Lung (tissue), 12 donors: ENCODE results near the gene WBP2NL. TPM values are rescaled to one million over a fixed set of nuclear protein-coding genes. Genes with fewer than 3 reads are reported as not detected.

Source experiments
- ATAC-seq: fragments of 200-7000 bp; cut with Tn5 transposase; one replicate; pipeline ENCODE4 v1.9.1; 2020; ENCODE audit warnings: moderate number of reproducible peaks; ENCODE audit not compliant: insufficient read depth, low FRiP score
- DNase-seq, 3 donors: peaks; one replicate each; pipeline ENCODE4 v3.0.0-alpha.2; 2013 to 2017
- H3K27ac ChIP-seq, 2 donors: one replicate each; pipeline ENCODE4 v1.5.1; 2013; ENCODE audit warnings: mild to moderate bottlenecking in 2 of 2, moderate library complexity in 2 of 2, control low read depth in 1 of 2, inconsistent platforms in 1 of 2, low read depth in 1 of 2, low read length in 1 of 2
- H3K27me3 ChIP-seq, 3 donors: one replicate each; pipeline ENCODE4 v1.5.1; 2013; ENCODE audit warnings: low read length in 2 of 3; ENCODE audit not compliant: control insufficient read depth in 3 of 3, insufficient read depth in 3 of 3
- H3K36me3 ChIP-seq, 4 donors: one replicate each; pipeline ENCODE4 v1.5.1; 2013; ENCODE audit warnings: low read length in 4 of 4, mild to moderate bottlenecking in 1 of 4, moderate library complexity in 1 of 4; ENCODE audit not compliant: control insufficient read depth in 4 of 4, insufficient read depth in 4 of 4
- H3K4me1 ChIP-seq, 5 donors: one replicate each; pipeline ENCODE4 v1.5.1; 2013; ENCODE audit warnings: low read length in 5 of 5, mild to moderate bottlenecking in 2 of 5, moderate library complexity in 1 of 5; ENCODE audit not compliant: control insufficient read depth in 5 of 5, insufficient read depth in 5 of 5
- H3K4me3 ChIP-seq: one replicate; pipeline ENCODE4 v1.5.1; 2013; ENCODE audit warnings: mild to moderate bottlenecking, control low read depth, moderate library complexity
- H3K9ac ChIP-seq, 2 donors: one replicate each; pipeline ENCODE4 v1.5.1; 2013; ENCODE audit warnings: low read length in 2 of 2, control low read depth in 1 of 2; ENCODE audit not compliant: insufficient read depth in 1 of 2
- H3K9me3 ChIP-seq, 4 donors: one replicate each; pipeline ENCODE4 v1.5.1; 2013; ENCODE audit warnings: low read length in 3 of 4, mild to moderate bottlenecking in 1 of 4, moderate library complexity in 1 of 4; ENCODE audit not compliant: control insufficient read depth in 4 of 4, insufficient read depth in 3 of 4
- CTCF ChIP-seq: IDR thresholded peaks from 2 replicates; pipeline ENCODE4 v1.5.1; 2012; ENCODE audit warnings: mild to moderate bottlenecking; ENCODE audit errors: control extremely low read depth, extremely low read depth
- WGBS, 2 donors: extraction: QIAGEN DNeasy Blood & Tissue Kit; methylation state at CpG; one replicate each; pipeline ENCODE4 v1.1.7; 2013; 5-methylcytosine and 5-hydroxymethylcytosine counted together
- polyA plus RNA-seq, 2 donors: library from polyadenylated mRNA; stranded (reverse); fragments of 200-250 nt; gene quantifications; one replicate each; pipeline ENCODE4 v1.2.1, GENCODE V29; 2013
- total RNA-seq, 2 donors: library from RNA; depleted of rRNA in 1 of 2; stranded (reverse); fragments of >200 nt in 1 of 2; gene quantifications; one replicate each; pipeline ENCODE4 v1.2.1, GENCODE V29; 2014 to 2021
- donor health status: control.
- donor health status: control.
- donor health status: Bipolar disorder and iron deficiency.
- donor health status: healthy.
- donor health status: DM: yes; HTN: yes; CAD: no.

Gene WBP2NL
- total and polyA plus RNA-seq, 4 donors, result 0.42 to 4.9 (median 1.3) TPM

DNA sequence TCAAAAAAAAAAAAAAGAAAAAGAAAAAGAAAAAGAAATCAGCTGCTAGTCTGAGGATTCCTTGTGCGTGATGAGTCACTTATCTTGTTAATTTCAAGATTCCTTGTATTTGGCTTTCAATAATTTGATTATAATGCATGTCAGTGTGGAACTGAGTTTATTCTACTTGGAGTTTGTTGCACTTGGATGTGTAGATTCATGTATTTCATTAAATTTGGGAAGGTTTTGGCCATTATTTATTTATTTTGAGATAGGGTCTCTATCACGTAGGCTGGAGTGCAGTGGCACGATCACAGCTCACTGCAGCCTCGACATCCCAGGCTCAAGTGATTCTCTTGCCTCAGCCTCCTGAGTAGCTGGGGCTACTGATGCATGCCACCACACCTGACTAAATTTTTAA is 14.8 kb downstream of the WBP2NL start:
- Histone ChIP-seq H3K4me1 (no peaks in the 10 kb centered on the region), H3K9ac (no peak overlapping the region), H3K9me3 (peaks cover 0 to 14% (median 1%) of the 10 kb centered on the region in 4 donors), H3K36me3 (no peaks in the 10 kb centered on the region), H3K4me3 (no peak overlapping the region), H3K27me3 (no peaks in the 10 kb centered on the region), H3K27ac (no peak overlapping the region)
- 82 to 97% methylated on average over 4 of the region's 4 CpGs for WGBS, 2 donors
- no peak for ATAC-seq
- no peak for TF ChIP-seq CTCF
- DNase-seq, result no peak

- WGBS, 2 donors, result 78 to 90% methylated on average over 10 of the region's 10 CpGs
- H3K27ac ChIP-seq, result no peak overlapping the region
- TF ChIP-seq CTCF, result no peak
- no peaks in the 10 kb centered on the region for H3K36me3 ChIP-seq
- H3K9ac ChIP-seq, result no peak overlapping the region
- no peak overlapping the region for H3K4me3 ChIP-seq
- DNase-seq (no peak), ATAC-seq (no peak)
- H3K4me1 ChIP-seq, result no peaks in the 10 kb centered on the region
- H3K27me3 ChIP-seq, result no peaks in the 10 kb centered on the region
- peaks cover 0 to 3% (median 0%) of the 10 kb centered on the region in 4 donors for H3K9me3 ChIP-seq
Observed at GRCh38 chr22:42016111-42016510, 17.5 kb downstream of the WBP2NL start.

DNA sequence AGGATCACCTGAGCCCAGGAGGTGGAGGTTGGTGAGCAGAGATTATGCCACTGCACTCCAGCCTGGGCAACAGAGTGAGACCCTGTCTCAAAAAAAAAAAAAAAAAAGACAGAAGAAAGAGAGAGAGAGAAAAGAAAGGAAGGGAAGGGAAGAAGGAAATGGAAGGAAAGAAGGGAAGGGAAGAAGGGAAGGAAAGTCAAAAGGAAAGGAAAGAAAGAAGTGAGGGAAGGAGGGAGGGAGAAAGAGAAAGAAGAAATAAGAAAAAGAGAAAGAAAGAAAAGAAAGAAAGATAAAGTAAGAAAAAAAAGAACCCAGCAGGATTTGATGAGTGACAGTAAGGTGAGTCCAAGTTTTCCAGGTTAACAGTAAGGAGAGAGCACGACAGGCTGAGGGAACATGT is 19.6 kb downstream of the WBP2NL start:
- no peak for TF ChIP-seq CTCF
- DNase-seq (no peak), ATAC-seq (no peak)
- no peak overlapping the region for H3K27ac ChIP-seq
- H3K4me1 ChIP-seq, result no peaks in the 10 kb centered on the region
- 56 to 71% methylated on average over 1 of the region's 1 CpG for WGBS, 2 donors
- H3K36me3 ChIP-seq, result no peaks in the 10 kb centered on the region
- H3K9me3 ChIP-seq, result peaks cover 0 to 3% (median 0%) of the 10 kb centered on the region in 4 donors
- H3K4me3 ChIP-seq, result no peak overlapping the region
- no peaks in the 10 kb centered on the region for H3K27me3 ChIP-seq
- H3K9ac ChIP-seq, result no peak overlapping the region

GRCh38 chr22:42021571-42021970 is 23.0 kb downstream of the WBP2NL start:
- H3K4me1 ChIP-seq, result peaks cover 0 to 5% (median 0%) of the 10 kb centered on the region in 5 donors
- TF ChIP-seq CTCF, result no peak
- H3K27me3 ChIP-seq, result no peaks in the 10 kb centered on the region
- no peak overlapping the region for H3K9ac ChIP-seq
- H3K9me3 ChIP-seq, result no peaks in the 10 kb centered on the region
- H3K4me3 ChIP-seq, result no peak overlapping the region
- ATAC-seq (no peak), DNase-seq (no peak)
- WGBS, 2 donors, result 93% methylated on average over 2 of the region's 2 CpGs
- no peak overlapping the region for H3K27ac ChIP-seq
- H3K36me3 ChIP-seq, result no peaks in the 10 kb centered on the region
